Endothelial cell of umbilical vein (primary cell): ENCODE data around the gene TAS2R41. TPM values are rescaled to one million over a fixed set of nuclear protein-coding genes. Genes with fewer than 3 reads are reported as not detected.

Experiments
- BruUV-seq: library from RNA; stranded (reverse); fragments of 400-500 nt; replicated peaks from 2 replicates; lab custom pipeline; 2021; lab: Mats Ljungman, UMichigan
- CTCF ChIA-PET: fragments of 300-600, 350-600 bp; sonication (Branson Sonifier 250); formaldehyde crosslinking; loops from one replicate; lab custom pipeline; 2021; ENCODE audit warnings: antibody characterized with exemption, inconsistent platforms; lab: Charles Lee
- POLR2A ChIA-PET: fragments of 300-600, 350-600 bp; sonication (Branson Sonifier 250); formaldehyde crosslinking; loops from one replicate; lab custom pipeline; 2021; ENCODE audit warnings: antibody characterized with exemption, inconsistent platforms; lab: Charles Lee
- DNase-seq: peaks from one replicate; pipeline ENCODE4 v3.0.0-alpha.2; 2011; ENCODE audit warnings: low read depth, low spot score
- FAIRE-seq: peaks from 2 replicates; lab custom pipeline; 2011; peaks lifted over from hg19 to GRCh38; lab: Jason Lieb, UNC
- H2AFZ ChIP-seq: 2 replicates; pipeline ENCODE4 v1.6.0; 2012; ENCODE audit warnings: low read depth, low read length, control low read depth, inconsistent platforms
- H3K27ac ChIP-seq: 2 replicates; pipeline ENCODE4 v1.5.1; 2011; ENCODE audit warnings: low read depth, mild to moderate bottlenecking, control low read depth, low read length, moderate library complexity; ENCODE audit not compliant: insufficient read depth
- H3K27me3 ChIP-seq, 2 experiments: 2 replicates each; pipeline versions ENCODE4 v1.6.0 to v1.6.1; 2011; ENCODE audit warnings: low read length in 2 of 2, mixed read lengths in 1 of 2; ENCODE audit not compliant: control insufficient read depth in 2 of 2, insufficient read depth in 2 of 2
- H3K36me3 ChIP-seq, 2 experiments: 2 replicates in 1 of 2; 3 replicates in 1 of 2; pipeline ENCODE4 v1.5.1; 2011; ENCODE audit warnings: low read length in 2 of 2, mild to moderate bottlenecking in 1 of 2, moderate library complexity in 1 of 2; ENCODE audit not compliant: control insufficient read depth in 2 of 2, insufficient read depth in 2 of 2; ENCODE audit errors: extremely low read depth in 1 of 2
- H3K4me1 ChIP-seq: 3 replicates; pipeline ENCODE4 v1.5.1; 2011; ENCODE audit warnings: mild to moderate bottlenecking, low read length; ENCODE audit not compliant: control insufficient read depth, insufficient read depth; ENCODE audit errors: extremely low read depth
- H3K4me2 ChIP-seq: 2 replicates; pipeline ENCODE4 v1.6.1; 2011; ENCODE audit warnings: low read length, control low read depth, mixed read lengths; ENCODE audit not compliant: insufficient read depth
- H3K4me3 ChIP-seq, 3 experiments: fragments of 200-600 bp in 1 of 3; sonication (generic), shearing (Covaris generic) in 1 of 3; replicated peaks in 1 of 3; 2 replicates each; pipeline ENCODE4 v1.5.1; 2011 to 2016; ENCODE audit warnings: control low read depth in 3 of 3, low read length in 3 of 3, mild to moderate bottlenecking in 2 of 3, inconsistent platforms in 1 of 3, low read depth in 1 of 3, moderate library complexity in 1 of 3; ENCODE audit not compliant: insufficient read depth in 1 of 3
- H3K79me2 ChIP-seq: 2 replicates; pipeline ENCODE4 v1.6.0; 2012; ENCODE audit warnings: low read length, inconsistent platforms; ENCODE audit not compliant: control insufficient read depth, insufficient read depth
- H3K9ac ChIP-seq: replicated peaks from 2 replicates; pipeline ENCODE3; 2011; ENCODE audit warnings: low read length, control low read depth; ENCODE audit not compliant: insufficient read depth; ENCODE audit errors: extremely low read depth
- H3K9me1 ChIP-seq: replicated peaks from 3 replicates; pipeline ENCODE4 v1.6.0; 2011; ENCODE audit warnings: mild to moderate bottlenecking, low read length; ENCODE audit not compliant: control insufficient read depth, insufficient read depth; ENCODE audit errors: extremely low read depth
- H3K9me3 ChIP-seq: replicated peaks from 2 replicates; pipeline ENCODE4 v1.5.1; 2012; ENCODE audit warnings: low read length, inconsistent platforms; ENCODE audit not compliant: control insufficient read depth, insufficient read depth
- H4K20me1 ChIP-seq: replicated peaks from 2 replicates; pipeline ENCODE3; 2011; ENCODE audit warnings: mild to moderate bottlenecking, low read length; ENCODE audit not compliant: control insufficient read depth, insufficient read depth; ENCODE audit errors: extremely low read depth
- CTCF ChIP-seq, 2 donors: IDR thresholded peaks; 1 replicate in 1 of 2; 2 replicates in 1 of 2; pipeline ENCODE4 v1.5.1; 2011; ENCODE audit warnings: low read length in 2 of 2, mild to moderate bottlenecking in 2 of 2, moderate library complexity in 2 of 2, control low read depth in 1 of 2, inconsistent platforms in 1 of 2, low read depth in 1 of 2; ENCODE audit not compliant: insufficient read depth in 1 of 2; ENCODE audit errors: extremely low read depth in 1 of 2
- FOS ChIP-seq: IDR thresholded peaks from 2 replicates; pipeline ENCODE4 v1.6.1; 2011; ENCODE audit warnings: mild to moderate bottlenecking, low read length, moderate library complexity, borderline replicate concordance; ENCODE audit not compliant: insufficient read depth
- JUN ChIP-seq: IDR thresholded peaks from 2 replicates; pipeline ENCODE4 v1.6.1; 2011; ENCODE audit warnings: borderline replicate concordance, low read depth; ENCODE audit not compliant: insufficient read length, insufficient read depth
- dilution Hi-C: fragments of 300-500 bp; cut with MboI; formaldehyde crosslinking; loops from one replicate; pipeline ENCODE4 v1.15.0; 2019; ENCODE audit warnings: low sequenced_read_pairs; ENCODE audit not compliant: extremely low pct_ligation_motif_present
- intact Hi-C: fragments of 100-400 bp; cut with micrococcal nuclease; formaldehyde crosslinking; loops from one replicate; pipeline ENCODE4 v1.10.0; 2022
- polyA plus RNA-seq, 4 experiments: library from polyadenylated mRNA; depleted of rRNA in 3 of 4; stranded (reverse) in 3 of 4; unstranded in 1 of 4; fragments of >200 nt; gene quantifications; 2 replicates each; pipeline versions ENCODE4 v1.2.1 to v1.2.3, GENCODE V29; 2011 to 2012; ENCODE audit warnings: missing spikeins in 1 of 4
- total RNA-seq: library from RNA; stranded (reverse); gene quantifications from 2 replicates; pipeline ENCODE4 v1.2.3, GENCODE V29; 2021

TAS2R41 gene
- total and polyA plus RNA-seq, 2 donors (not counting 3 experiments of a cell fraction or from before 2014, with no cell fraction given): not detected

- Histone ChIP-seq H3K79me2 (no peaks in the 10 kb centered on the region), H3K4me1 (peaks cover 18% of the 10 kb centered on the region), H3K9me3 (no peaks in the 10 kb centered on the region), H3K9me1 (no peaks in the 10 kb centered on the region), H3K27me3 (no peaks in the 10 kb centered on the region), H4K20me1 (no peaks in the 10 kb centered on the region), H3K9ac (no peak overlapping the region), H3K27ac (no peak overlapping the region), H2AFZ (no peak overlapping the region), H3K4me3 (no peak overlapping the region), H3K36me3 (no peaks in the 10 kb centered on the region), H3K4me2 (no peak overlapping the region)
- intact Hi-C loops: no loop called here
- TF ChIP-seq JUN (no peak), CTCF (IDR thresholded peaks at IDR 0.05; ENCODE audit: extremely low read depth in 1 of 2, insufficient read depth in 1 of 2, low read depth in 1 of 2, low read length in 2 of 2) (no peak)
- DNase-seq (no peak), FAIRE-seq (no peak)
- no TSS peak for BruUV-seq
- POLR2A ChIA-PET: no interaction called here
- dilution Hi-C loops: no loop called here
- CTCF ChIA-PET: no interaction called here
Observed at GRCh38 chr7:143436325-143436946, 41.2 kb upstream of the TAS2R41 start.

- TF ChIP-seq FOS: no peak
- no peaks in the 10 kb centered on the region for H3K9me3 ChIP-seq
- intact Hi-C loops (no loop called here), dilution Hi-C loops (no loop called here)
- no peaks in the 10 kb centered on the region for H4K20me1 ChIP-seq
- H3K27ac ChIP-seq: no peak overlapping the region
- no peak overlapping the region for H3K9ac ChIP-seq
- DNase-seq (peak; percentile 65), FAIRE-seq (no peak)
- H3K4me3 ChIP-seq: no peak overlapping the region
- no peaks in the 10 kb centered on the region for H3K9me1 ChIP-seq
- H3K27me3 ChIP-seq: no peaks in the 10 kb centered on the region
- POLR2A ChIA-PET: no interaction called here
- no TSS peak for BruUV-seq
- H3K79me2 ChIP-seq: no peaks in the 10 kb centered on the region
- H3K4me2 ChIP-seq: no peak overlapping the region
- CTCF ChIA-PET: interaction anchor here (1.1 kb wide), 1 partner anchor 10 kb away, joined by 4 read pairs; no protein-coding TSS in a partner anchor
- no peaks in the 10 kb centered on the region for H3K36me3 ChIP-seq
- H3K4me1 ChIP-seq: peaks cover 18% of the 10 kb centered on the region
- peak overlapping the region; percentile 8 for H2AFZ ChIP-seq
Observed at GRCh38 chr7:143437578-143437977, 40.1 kb upstream of the TAS2R41 start.
